SU-DHL-6 (cell line): ENCODE results near the gene E4F1.

Experiments
- EZH2phosphoT487 ChIP-seq: fragments of 200-600 bp; sonication (generic), shearing (Covaris generic); conservative IDR thresholded peaks from 2 replicates; pipeline ENCODE4 v1.6.1; 2018; ENCODE audit warnings: mild to moderate bottlenecking, antibody characterized with exemption, low read length, moderate library complexity, mixed read lengths
- TF ChIP-seq, protein P1 (sequence below): fragments of 200-600 bp; sonication (generic); IDR thresholded peaks from one replicate; pipeline ENCODE4 v1.5.1; 2017; ENCODE audit warnings: antibody characterized with exemption, mild to moderate bottlenecking, low read length, moderate library complexity; ENCODE audit not compliant: insufficient read depth, poor library complexity, severe bottlenecking

DNA sequence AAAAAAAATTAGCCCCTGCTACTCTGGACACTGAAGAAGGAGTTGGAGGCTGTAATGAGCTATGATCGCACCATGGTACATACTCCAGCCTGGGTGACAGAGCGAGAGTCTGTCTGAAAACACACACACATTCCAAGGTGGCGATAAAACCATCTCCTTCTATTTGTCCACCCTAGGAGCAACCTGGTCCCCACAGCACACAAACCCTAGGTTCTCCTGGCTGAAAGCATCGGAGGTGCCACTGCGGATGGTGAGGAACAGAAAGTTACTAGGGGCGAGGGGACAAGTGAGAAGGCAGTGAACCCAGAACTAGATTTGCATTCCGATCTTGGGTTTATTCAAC is 29.4 kb downstream of the E4F1 start:
- TF ChIP-seq, protein P1, sequence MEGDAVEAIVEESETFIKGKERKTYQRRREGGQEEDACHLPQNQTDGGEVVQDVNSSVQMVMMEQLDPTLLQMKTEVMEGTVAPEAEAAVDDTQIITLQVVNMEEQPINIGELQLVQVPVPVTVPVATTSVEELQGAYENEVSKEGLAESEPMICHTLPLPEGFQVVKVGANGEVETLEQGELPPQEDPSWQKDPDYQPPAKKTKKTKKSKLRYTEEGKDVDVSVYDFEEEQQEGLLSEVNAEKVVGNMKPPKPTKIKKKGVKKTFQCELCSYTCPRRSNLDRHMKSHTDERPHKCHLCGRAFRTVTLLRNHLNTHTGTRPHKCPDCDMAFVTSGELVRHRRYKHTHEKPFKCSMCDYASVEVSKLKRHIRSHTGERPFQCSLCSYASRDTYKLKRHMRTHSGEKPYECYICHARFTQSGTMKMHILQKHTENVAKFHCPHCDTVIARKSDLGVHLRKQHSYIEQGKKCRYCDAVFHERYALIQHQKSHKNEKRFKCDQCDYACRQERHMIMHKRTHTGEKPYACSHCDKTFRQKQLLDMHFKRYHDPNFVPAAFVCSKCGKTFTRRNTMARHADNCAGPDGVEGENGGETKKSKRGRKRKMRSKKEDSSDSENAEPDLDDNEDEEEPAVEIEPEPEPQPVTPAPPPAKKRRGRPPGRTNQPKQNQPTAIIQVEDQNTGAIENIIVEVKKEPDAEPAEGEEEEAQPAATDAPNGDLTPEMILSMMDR, result no peak
- TF ChIP-seq EZH2phosphoT487, result no peak
